Stomach (tissue), 9 donors: Measurements from ENCODE around the gene ZNF428. TPM values are rescaled to one million over a fixed set of nuclear protein-coding genes. Genes with fewer than 3 reads are reported as not detected.

ENCODE experiments used
- DNase-seq, 2 donors: peaks; one replicate each; pipeline versions ENCODE4 v3.0.0 to v3.0.0-alpha.2; 2013 to 2019
- H3K27ac ChIP-seq, 5 donors: fragments of 200-600 bp in 4 of 5; sonication (generic) in 4 of 5; one replicate each; pipeline ENCODE4 v1.5.1; 2013 to 2019; ENCODE audit warnings: mild to moderate bottlenecking in 1 of 5, moderate library complexity in 1 of 5
- H3K27me3 ChIP-seq, 3 donors: fragments of 200-600 bp; sonication (generic); one replicate each; pipeline ENCODE4 v1.5.1; 2017 to 2019; ENCODE audit warnings: mixed run types in 1 of 3
- H3K36me3 ChIP-seq, 4 donors: fragments of 200-600 bp; sonication (generic); 1 replicate in 3 of 4; 2 replicates in 1 of 4; pipeline ENCODE4 v1.5.1; 2016 to 2019
- H3K4me1 ChIP-seq, 4 donors: fragments of 200-600 bp; sonication (generic); one replicate each; pipeline ENCODE4 v1.5.1; 2016 to 2019
- H3K4me3 ChIP-seq, 4 donors: fragments of 200-600 bp; sonication (generic) in 3 of 4; one replicate each; pipeline ENCODE4 v1.5.1; 2016 to 2019; ENCODE audit warnings: mild to moderate bottlenecking in 1 of 4
- H3K9me3 ChIP-seq, 4 donors: fragments of 200-600 bp; sonication (generic); one replicate each; pipeline ENCODE4 v1.5.1; 2016 to 2019
- EP300 ChIP-seq: sonication (generic); formaldehyde crosslinking; IDR thresholded peaks from one replicate; pipeline ENCODE4 v1.6.1; 2017; ENCODE audit warnings: antibody characterized with exemption
- POLR2A ChIP-seq, 4 donors: fragments of 450-650 bp; IDR thresholded peaks; one replicate each; pipeline ENCODE4 v1.6.1; 2016; ENCODE audit warnings: antibody characterized with exemption in 4 of 4, control low read depth in 2 of 4, mild to moderate bottlenecking in 1 of 4, moderate library complexity in 1 of 4
- POLR2AphosphoS5 ChIP-seq, 3 donors: sonication (generic); formaldehyde crosslinking; IDR thresholded peaks; one replicate each; pipeline ENCODE4 v1.6.1; 2016; ENCODE audit warnings: antibody characterized with exemption in 3 of 3
- WGBS, 5 donors: extraction: QIAGEN DNeasy Blood & Tissue Kit in 3 of 5; methylation state at CpG; one replicate each; pipeline versions ENCODE4 v1.1.5 to v1.1.7; 2013 to 2018; 5-methylcytosine and 5-hydroxymethylcytosine counted together
- intact Hi-C: fragments of 100-400 bp; cut with DNase I; formaldehyde crosslinking; loops from one replicate; pipeline ENCODE4 v1.15.1; 2023; ENCODE audit warnings: low total_unique reads
- polyA plus RNA-seq, 3 donors: library from polyadenylated mRNA; stranded (reverse); fragments of 200-250 nt; gene quantifications; one replicate each; pipeline ENCODE4 v1.2.3, GENCODE V29; 2013
- total RNA-seq, 5 donors: library from RNA; depleted of rRNA; stranded (reverse); fragments of >200 nt; gene quantifications; one replicate each; pipeline versions ENCODE4 v1.1.0 to v1.2.3, GENCODE V29; 2014 to 2016
- TF ChIP-seq, protein P1 (sequence below), 7 experiments: fragments of 450-650 bp in 4 of 7; fragments of 200-600 bp in 3 of 7; sonication (generic) in 3 of 7; IDR thresholded peaks; one replicate each; pipeline ENCODE4 v1.5.1; 2016 to 2019; ENCODE audit warnings: antibody characterized with exemption in 7 of 7, control low read depth in 2 of 7, mild to moderate bottlenecking in 1 of 7
- donor health status: healthy with polysubstance abuse.
- donor health status: Bipolar disorder and iron deficiency.
- donor health status: healthy.

ZNF428 gene
- total and polyA plus RNA-seq, 8 donors: 7.8 to 72.7 (median 25.5) TPM

DNA sequence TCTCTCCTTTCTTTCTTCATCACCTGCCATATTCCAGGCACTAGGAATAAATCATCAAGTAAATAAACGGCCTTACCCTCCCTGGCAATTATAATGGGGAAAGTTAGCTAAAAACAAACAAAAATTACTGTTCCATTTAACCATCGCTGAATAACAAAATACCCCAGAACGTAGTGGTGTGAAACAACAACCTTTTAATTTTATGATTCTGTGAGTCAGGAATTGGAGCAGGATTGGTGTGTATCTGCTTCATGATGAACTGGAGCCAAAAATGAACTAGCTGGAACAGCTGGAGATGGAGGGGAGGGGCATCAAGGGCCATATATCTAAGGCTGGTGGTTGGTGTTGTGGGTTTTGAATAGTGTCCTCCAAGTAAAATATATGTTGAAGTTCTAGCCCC, 23.9 kb upstream of the ZNF428 start:
- Histone ChIP-seq H3K4me1 (peaks cover 13 to 20% (median 17%) of the 10 kb centered on the region in 4 donors), H3K27me3 (peaks cover 0 to 30% (median 16%) of the 10 kb centered on the region in 3 donors), H3K4me3 (no peak overlapping the region), H3K9me3 (no peaks in the 10 kb centered on the region), H3K27ac (no peak overlapping the region), H3K36me3 (peaks cover under 1 to 27% (median 25%) of the 10 kb centered on the region in 4 donors)
- DNase-seq: no peak
- 57 to 65% (median 60%) methylated on average over 3 of the region's 3 CpGs for WGBS, 5 donors
- intact Hi-C loops: no loop called here
- TF ChIP-seq, protein P1, sequence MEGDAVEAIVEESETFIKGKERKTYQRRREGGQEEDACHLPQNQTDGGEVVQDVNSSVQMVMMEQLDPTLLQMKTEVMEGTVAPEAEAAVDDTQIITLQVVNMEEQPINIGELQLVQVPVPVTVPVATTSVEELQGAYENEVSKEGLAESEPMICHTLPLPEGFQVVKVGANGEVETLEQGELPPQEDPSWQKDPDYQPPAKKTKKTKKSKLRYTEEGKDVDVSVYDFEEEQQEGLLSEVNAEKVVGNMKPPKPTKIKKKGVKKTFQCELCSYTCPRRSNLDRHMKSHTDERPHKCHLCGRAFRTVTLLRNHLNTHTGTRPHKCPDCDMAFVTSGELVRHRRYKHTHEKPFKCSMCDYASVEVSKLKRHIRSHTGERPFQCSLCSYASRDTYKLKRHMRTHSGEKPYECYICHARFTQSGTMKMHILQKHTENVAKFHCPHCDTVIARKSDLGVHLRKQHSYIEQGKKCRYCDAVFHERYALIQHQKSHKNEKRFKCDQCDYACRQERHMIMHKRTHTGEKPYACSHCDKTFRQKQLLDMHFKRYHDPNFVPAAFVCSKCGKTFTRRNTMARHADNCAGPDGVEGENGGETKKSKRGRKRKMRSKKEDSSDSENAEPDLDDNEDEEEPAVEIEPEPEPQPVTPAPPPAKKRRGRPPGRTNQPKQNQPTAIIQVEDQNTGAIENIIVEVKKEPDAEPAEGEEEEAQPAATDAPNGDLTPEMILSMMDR (IDR thresholded peaks at IDR 0.05): no peak
- TF ChIP-seq EP300 (no peak), POLR2A (IDR thresholded peaks at IDR 0.05) (no peak), POLR2AphosphoS5 (IDR thresholded peaks at IDR 0.05) (no peak)

DNA sequence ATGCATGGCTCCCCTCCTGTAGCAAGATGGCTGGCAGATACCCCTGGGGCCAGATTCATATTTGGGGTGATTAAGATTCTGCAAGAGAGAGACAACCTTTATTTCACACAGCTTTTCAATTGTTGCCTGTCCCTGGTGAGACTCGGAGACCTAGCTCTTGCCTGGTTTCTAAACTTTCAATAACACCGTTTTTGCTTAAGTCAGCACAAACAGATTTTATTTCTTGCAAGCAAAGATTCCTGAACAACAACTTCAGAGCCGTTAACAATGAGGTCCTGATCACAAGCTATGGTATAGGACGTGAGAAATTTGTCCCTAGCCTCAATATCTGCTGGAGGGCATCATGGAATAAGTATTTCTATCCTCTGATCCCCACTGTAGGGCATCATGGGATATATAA, 23.1 kb upstream of the ZNF428 start:
- no peak for DNase-seq
- 71 to 91% (median 84%) methylated on average over 4 of the region's 4 CpGs for WGBS, 5 donors
- TF ChIP-seq POLR2A (IDR thresholded peaks at IDR 0.05) (no peak), EP300 (no peak), POLR2AphosphoS5 (IDR thresholded peaks at IDR 0.05) (no peak)
- TF ChIP-seq, protein P1 (IDR thresholded peaks at IDR 0.05): no peak
- peaks cover 0 to 19% (median 17%) of the 10 kb centered on the region in 4 donors for H3K36me3 ChIP-seq
- no peak overlapping the region for H3K4me3 ChIP-seq
- H3K27ac ChIP-seq: no peak overlapping the region
- peaks cover 0 to 32% (median 16%) of the 10 kb centered on the region in 3 donors for H3K27me3 ChIP-seq
- H3K9me3 ChIP-seq: no peaks in the 10 kb centered on the region
- intact Hi-C loops: no loop called here
- peaks cover 13 to 25% (median 18%) of the 10 kb centered on the region in 4 donors for H3K4me1 ChIP-seq

DNA sequence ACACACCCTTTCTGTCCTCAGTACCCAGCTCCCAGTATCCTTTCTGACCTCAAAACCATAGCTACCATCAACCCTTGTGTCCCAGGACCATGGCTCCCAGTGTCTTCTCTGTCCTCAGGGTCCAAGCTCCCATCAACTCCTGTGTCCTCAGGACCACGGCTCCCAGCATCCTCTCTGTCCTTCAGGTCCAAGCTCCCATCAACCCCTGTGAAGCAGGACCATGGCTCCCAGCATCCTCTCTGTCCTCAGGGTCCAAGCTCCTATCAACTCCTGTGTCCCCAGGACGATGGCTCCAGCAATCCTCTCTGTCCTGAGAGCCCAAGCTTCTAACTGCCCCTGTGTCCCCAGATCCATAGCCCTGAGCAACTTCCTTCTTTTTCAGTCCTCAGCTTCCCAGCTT, 21.9 kb upstream of the ZNF428 start:
- Histone ChIP-seq H3K27ac (no peak overlapping the region), H3K27me3 (peaks cover 0 to 42% (median 16%) of the 10 kb centered on the region in 3 donors), H3K4me1 (peaks cover 13 to 26% (median 19%) of the 10 kb centered on the region in 4 donors), H3K9me3 (no peaks in the 10 kb centered on the region), H3K4me3 (no peak overlapping the region), H3K36me3 (peaks cover 0 to 7% (median 5%) of the 10 kb centered on the region in 4 donors)
- 61 to 69% (median 62%) methylated on average over 2 of the region's 2 CpGs for WGBS, 5 donors
- no peak for DNase-seq
- TF ChIP-seq, protein P1 (IDR thresholded peaks at IDR 0.05): no peak
- no peak for TF ChIP-seq EP300
- no peak for TF ChIP-seq POLR2A (IDR thresholded peaks at IDR 0.05)
- TF ChIP-seq POLR2AphosphoS5 (IDR thresholded peaks at IDR 0.05): no peak
- intact Hi-C loops: no loop called here

DNA sequence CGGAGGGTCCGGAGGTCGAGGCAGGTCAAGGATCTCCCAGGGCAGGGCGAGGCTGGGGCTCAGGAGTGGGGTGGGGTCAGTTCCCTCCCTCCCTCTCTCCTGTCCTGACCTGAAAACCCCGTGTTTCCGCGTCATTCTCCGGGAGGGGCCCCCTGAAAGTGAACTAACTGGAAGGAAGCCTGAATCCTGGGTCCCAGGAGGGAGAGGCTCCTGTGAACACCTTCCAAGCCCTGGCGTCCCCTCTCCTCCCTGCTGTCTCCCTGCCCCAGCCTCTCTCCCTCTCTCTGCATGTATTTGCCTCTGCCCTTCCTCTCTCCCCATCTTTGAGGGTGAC, 21.0 kb upstream of the ZNF428 start:
- Histone ChIP-seq H3K36me3 (no peaks in the 10 kb centered on the region), H3K4me3 (peak overlapping the region; percentile 59 to 70 (median 62)), H3K27ac (peak overlapping the region in 1 of 5 donors; percentile 60), H3K27me3 (peaks cover 0 to 52% (median 16%) of the 10 kb centered on the region in 3 donors), H3K9me3 (no peaks in the 10 kb centered on the region), H3K4me1 (peaks cover 13 to 28% (median 21%) of the 10 kb centered on the region in 4 donors)
- 6 to 12% (median 8%) methylated on average over 8 to 9 of the region's 9 CpGs for WGBS, 5 donors
- intact Hi-C loops: no loop called here
- peak in 1 of 2 donors; percentile 35 for DNase-seq
- TF ChIP-seq, protein P1 (IDR thresholded peaks at IDR 0.05): no peak
- TF ChIP-seq POLR2AphosphoS5 (IDR thresholded peaks at IDR 0.05) (no peak), EP300 (no peak)
